ENCODE results near the gene CYYR1. TPM values are rescaled to one million over a fixed set of nuclear protein-coding genes. Genes with fewer than 3 reads are reported as not detected.

CYYR1 gene
- polyA plus RNA-seq, 1 donor from 2014 or later: 0.62 TPM

DNA sequence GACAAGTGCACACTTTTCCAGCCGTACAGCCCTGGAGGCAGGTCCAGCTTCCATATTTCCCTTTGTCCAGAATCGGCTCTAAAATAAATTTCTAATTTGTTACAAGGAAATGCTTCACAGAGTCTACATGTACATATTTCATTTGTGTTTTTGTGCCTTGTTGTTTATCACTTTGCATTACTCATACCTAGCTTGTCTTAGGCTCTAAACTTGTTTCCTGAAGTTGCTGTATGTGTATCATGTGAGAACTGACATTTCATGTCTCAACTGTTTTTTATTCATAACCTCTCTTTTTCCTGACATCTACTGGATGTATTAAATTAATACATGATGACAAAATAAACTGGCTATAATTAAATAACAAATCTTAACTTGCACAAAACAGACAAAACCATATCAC lies 7.5 kb downstream of the CYYR1 start:
- no peak overlapping the region for H3K4me2 ChIP-seq (ENCODE audit: low read length)
- no peaks in the 10 kb centered on the region for H3K27me3 ChIP-seq (ENCODE audit: insufficient read depth, low read depth, low read length)
- H3K9me3 ChIP-seq (ENCODE audit: low read length): no peaks in the 10 kb centered on the region
- H2AFZ ChIP-seq (ENCODE audit: low read depth, low read length): no peak overlapping the region
- no peak overlapping the region for H3K27ac ChIP-seq (ENCODE audit: low read length)
- no peak for TF ChIP-seq POLR2AphosphoS5 (IDR thresholded peaks at IDR 0.05)
- TF ChIP-seq, protein P1, sequence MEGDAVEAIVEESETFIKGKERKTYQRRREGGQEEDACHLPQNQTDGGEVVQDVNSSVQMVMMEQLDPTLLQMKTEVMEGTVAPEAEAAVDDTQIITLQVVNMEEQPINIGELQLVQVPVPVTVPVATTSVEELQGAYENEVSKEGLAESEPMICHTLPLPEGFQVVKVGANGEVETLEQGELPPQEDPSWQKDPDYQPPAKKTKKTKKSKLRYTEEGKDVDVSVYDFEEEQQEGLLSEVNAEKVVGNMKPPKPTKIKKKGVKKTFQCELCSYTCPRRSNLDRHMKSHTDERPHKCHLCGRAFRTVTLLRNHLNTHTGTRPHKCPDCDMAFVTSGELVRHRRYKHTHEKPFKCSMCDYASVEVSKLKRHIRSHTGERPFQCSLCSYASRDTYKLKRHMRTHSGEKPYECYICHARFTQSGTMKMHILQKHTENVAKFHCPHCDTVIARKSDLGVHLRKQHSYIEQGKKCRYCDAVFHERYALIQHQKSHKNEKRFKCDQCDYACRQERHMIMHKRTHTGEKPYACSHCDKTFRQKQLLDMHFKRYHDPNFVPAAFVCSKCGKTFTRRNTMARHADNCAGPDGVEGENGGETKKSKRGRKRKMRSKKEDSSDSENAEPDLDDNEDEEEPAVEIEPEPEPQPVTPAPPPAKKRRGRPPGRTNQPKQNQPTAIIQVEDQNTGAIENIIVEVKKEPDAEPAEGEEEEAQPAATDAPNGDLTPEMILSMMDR (IDR thresholded peaks at IDR 0.05; ENCODE audit: poor library complexity, severe bottlenecking): no peak
- TF ChIP-seq EZH2 (IDR thresholded peaks at IDR 0.05; ENCODE audit: borderline replicate concordance, insufficient read depth, low read length, poor library complexity, severe bottlenecking): no peak
- TF ChIP-seq MXI1 (conservative IDR thresholded peaks at IDR 0.05; ENCODE audit: poor library complexity, severe bottlenecking): no peak
- TF ChIP-seq, protein P2, sequence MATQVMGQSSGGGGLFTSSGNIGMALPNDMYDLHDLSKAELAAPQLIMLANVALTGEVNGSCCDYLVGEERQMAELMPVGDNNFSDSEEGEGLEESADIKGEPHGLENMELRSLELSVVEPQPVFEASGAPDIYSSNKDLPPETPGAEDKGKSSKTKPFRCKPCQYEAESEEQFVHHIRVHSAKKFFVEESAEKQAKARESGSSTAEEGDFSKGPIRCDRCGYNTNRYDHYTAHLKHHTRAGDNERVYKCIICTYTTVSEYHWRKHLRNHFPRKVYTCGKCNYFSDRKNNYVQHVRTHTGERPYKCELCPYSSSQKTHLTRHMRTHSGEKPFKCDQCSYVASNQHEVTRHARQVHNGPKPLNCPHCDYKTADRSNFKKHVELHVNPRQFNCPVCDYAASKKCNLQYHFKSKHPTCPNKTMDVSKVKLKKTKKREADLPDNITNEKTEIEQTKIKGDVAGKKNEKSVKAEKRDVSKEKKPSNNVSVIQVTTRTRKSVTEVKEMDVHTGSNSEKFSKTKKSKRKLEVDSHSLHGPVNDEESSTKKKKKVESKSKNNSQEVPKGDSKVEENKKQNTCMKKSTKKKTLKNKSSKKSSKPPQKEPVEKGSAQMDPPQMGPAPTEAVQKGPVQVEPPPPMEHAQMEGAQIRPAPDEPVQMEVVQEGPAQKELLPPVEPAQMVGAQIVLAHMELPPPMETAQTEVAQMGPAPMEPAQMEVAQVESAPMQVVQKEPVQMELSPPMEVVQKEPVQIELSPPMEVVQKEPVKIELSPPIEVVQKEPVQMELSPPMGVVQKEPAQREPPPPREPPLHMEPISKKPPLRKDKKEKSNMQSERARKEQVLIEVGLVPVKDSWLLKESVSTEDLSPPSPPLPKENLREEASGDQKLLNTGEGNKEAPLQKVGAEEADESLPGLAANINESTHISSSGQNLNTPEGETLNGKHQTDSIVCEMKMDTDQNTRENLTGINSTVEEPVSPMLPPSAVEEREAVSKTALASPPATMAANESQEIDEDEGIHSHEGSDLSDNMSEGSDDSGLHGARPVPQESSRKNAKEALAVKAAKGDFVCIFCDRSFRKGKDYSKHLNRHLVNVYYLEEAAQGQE (IDR thresholded peaks at IDR 0.05; ENCODE audit: borderline replicate concordance): no peak
- no peak for TF ChIP-seq RAD21 (conservative IDR thresholded peaks at IDR 0.05)
- TF ChIP-seq SMC3 (conservative IDR thresholded peaks at IDR 0.05; ENCODE audit: poor library complexity): no peak
- no peak for TF ChIP-seq TAF1 (IDR thresholded peaks at IDR 0.05; ENCODE audit: low read depth)
- no peak for TF ChIP-seq EP300 (conservative IDR thresholded peaks at IDR 0.05; ENCODE audit: poor library complexity, severe bottlenecking)
- no peaks in the 10 kb centered on the region for H3K36me3 ChIP-seq (ENCODE audit: insufficient read depth, low read length)
- no peak overlapping the region for H3K9ac ChIP-seq (ENCODE audit: low read length)
- no peaks in the 10 kb centered on the region for H4K20me1 ChIP-seq (ENCODE audit: insufficient read depth)
- H3F3A ChIP-seq (ENCODE audit: insufficient read depth, low read length, poor library complexity, severe bottlenecking): no peaks in the 10 kb centered on the region
- no peaks in the 10 kb centered on the region for H3K9me2 ChIP-seq (ENCODE audit: insufficient read depth, low read length)
- peaks cover 23% of the 10 kb centered on the region for H3K79me2 ChIP-seq (replicated peaks; ENCODE audit: insufficient read depth, low read length)
- H3K4me3 ChIP-seq (ENCODE audit: low read length): no peak overlapping the region

DNA sequence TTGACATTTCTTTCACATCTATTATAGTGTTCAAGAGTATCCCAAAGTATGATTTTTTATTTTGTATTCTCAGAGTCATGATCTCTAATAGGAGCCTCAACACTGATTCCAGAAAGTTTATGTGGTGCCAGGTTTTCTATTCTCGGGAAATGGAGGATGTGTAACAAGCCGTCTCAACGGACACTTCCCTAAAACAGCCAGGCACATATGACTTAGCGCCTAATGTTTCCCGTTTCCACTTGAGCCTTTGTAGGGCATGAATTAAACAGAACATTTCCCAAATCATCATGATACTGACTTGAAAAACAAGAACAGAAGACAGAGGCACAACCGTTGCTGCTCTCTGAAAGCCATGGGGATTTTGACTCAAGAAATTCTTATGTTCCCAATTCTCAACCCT lies 8.0 kb downstream of the CYYR1 start:
- Histone ChIP-seq H3K27me3 (ENCODE audit: insufficient read depth, low read depth, low read length) (no peaks in the 10 kb centered on the region), H3K27ac (ENCODE audit: low read length) (no peak overlapping the region), H3K4me2 (ENCODE audit: low read length) (no peak overlapping the region), H3K9me2 (ENCODE audit: insufficient read depth, low read length) (no peaks in the 10 kb centered on the region), H3K9me3 (ENCODE audit: low read length) (no peaks in the 10 kb centered on the region), H3F3A (ENCODE audit: insufficient read depth, low read length, poor library complexity, severe bottlenecking) (no peaks in the 10 kb centered on the region), H2AFZ (ENCODE audit: low read depth, low read length) (no peak overlapping the region), H3K79me2 (replicated peaks; ENCODE audit: insufficient read depth, low read length) (peaks cover 23% of the 10 kb centered on the region), H4K20me1 (ENCODE audit: insufficient read depth) (no peaks in the 10 kb centered on the region), H3K36me3 (ENCODE audit: insufficient read depth, low read length) (no peaks in the 10 kb centered on the region), H3K9ac (ENCODE audit: low read length) (no peak overlapping the region), H3K4me3 (ENCODE audit: low read length) (no peak overlapping the region)
- TF ChIP-seq POLR2AphosphoS5 (IDR thresholded peaks at IDR 0.05) (no peak), EP300 (conservative IDR thresholded peaks at IDR 0.05; ENCODE audit: poor library complexity, severe bottlenecking) (no peak), EZH2 (IDR thresholded peaks at IDR 0.05; ENCODE audit: borderline replicate concordance, insufficient read depth, low read length, poor library complexity, severe bottlenecking) (no peak), SMC3 (conservative IDR thresholded peaks at IDR 0.05; ENCODE audit: poor library complexity) (no peak)
- TF ChIP-seq, protein P1 (IDR thresholded peaks at IDR 0.05; ENCODE audit: poor library complexity, severe bottlenecking): no peak

Measured in neural cell (in vitro differentiated cells).